SH-SY5Y (cell line): Measurements from ENCODE around the gene TMEM131.

Experiments
- GATA2 ChIP-seq: IDR thresholded peaks from 2 replicates; pipeline ENCODE4 v1.6.1; 2011; ENCODE audit warnings: mild to moderate bottlenecking, low read depth, low read length
- GATA3 ChIP-seq: IDR thresholded peaks from 2 replicates; pipeline ENCODE4 v1.6.1; 2011; ENCODE audit warnings: low read depth, mild to moderate bottlenecking, low read length, moderate library complexity

DNA sequence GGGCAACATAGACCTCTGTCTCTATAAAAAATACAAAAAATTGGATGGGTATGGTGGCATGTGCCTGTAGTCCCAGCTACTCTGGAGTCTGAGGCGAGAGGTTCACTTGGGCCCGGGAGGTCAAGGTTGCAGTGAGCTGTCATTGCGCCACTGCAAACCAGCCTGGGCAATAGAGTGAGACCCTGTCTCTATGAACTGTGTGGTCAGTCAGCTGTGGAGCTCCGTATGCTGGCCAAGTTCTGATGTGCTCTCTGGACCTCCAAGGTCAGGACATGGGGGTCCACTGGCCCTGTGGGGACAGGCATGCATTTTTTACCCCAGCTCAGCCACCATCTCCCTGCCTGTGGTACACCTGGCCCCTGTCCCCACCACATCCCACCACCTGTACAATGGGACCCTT lies 71.6 kb downstream of the TMEM131 start:
- TF ChIP-seq GATA3 (no peak), GATA2 (no peak)
